ENCODE results near the gene BCL7B.
A peak's percentile ranks its signal among the peaks of the same experiment; 100 is the strongest.
"Not testable (repeated sequence)": the region's sequence is repeated elsewhere in the genome, so short reads cannot be mapped to it uniquely, and the experiment has no call there.

Gene BCL7B

DNA sequence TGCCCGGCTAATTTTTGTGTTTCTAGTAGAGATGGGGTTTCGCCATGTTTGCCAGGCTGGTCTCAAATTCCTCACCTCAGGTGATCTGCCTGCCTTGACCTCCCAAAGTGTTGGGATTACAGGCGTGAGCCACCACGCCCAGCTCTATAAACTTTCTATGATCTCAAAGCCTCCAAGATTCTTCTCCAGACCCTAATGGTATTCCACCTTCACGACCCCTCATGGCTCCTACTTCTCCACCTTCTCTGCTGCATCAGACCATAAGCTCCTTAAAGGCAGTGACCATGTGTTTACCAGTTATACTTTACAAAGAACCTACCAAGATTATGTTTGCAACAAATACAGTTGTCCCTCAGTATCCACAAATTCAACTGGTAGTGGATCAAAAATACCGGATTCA is 25.3 kb downstream of the BCL7B start:
- Mint-ChIP-seq H3K27me3 (ENCODE audit: low read depth) (no peaks in the 10 kb centered on the region), H3K9me3 (no peaks in the 10 kb centered on the region), H3K4me1 (ENCODE audit: low read depth) (peaks cover 4% of the 10 kb centered on the region), H3K36me3 (ENCODE audit: low read depth) (peaks cover 12% of the 10 kb centered on the region), H3K27ac (no peak overlapping the region), H3K4me3 (no peak overlapping the region)

DNA sequence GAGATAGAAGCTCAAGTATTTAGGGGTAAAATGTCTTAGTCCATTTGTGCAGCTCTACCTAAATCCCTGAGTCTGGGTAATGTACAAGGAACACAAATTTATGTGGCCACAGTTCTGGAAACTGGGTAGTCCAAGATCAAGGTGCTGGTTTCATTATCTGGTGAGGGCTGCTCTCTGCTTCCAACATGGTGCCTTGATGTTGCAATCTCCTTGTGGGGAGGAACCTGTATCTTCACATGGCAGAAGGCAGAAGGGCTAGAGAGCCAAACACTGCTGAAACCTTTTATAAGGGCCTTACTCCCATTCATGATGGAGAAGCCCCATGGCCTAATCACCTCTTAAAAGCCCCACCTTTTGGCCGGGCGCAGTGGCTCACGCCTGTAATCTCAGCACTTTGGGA is 26.7 kb downstream of the BCL7B start:
- no peak overlapping the region for H3K4me3 Mint-ChIP-seq
- peaks cover 9% of the 10 kb centered on the region for H3K4me1 Mint-ChIP-seq (ENCODE audit: low read depth)
- no peak overlapping the region for H3K27ac Mint-ChIP-seq
- H3K27me3 Mint-ChIP-seq (ENCODE audit: low read depth) = no peaks in the 10 kb centered on the region
- H3K9me3 Mint-ChIP-seq = no peaks in the 10 kb centered on the region
- peaks cover 6% of the 10 kb centered on the region for H3K36me3 Mint-ChIP-seq (ENCODE audit: low read depth)

DNA sequence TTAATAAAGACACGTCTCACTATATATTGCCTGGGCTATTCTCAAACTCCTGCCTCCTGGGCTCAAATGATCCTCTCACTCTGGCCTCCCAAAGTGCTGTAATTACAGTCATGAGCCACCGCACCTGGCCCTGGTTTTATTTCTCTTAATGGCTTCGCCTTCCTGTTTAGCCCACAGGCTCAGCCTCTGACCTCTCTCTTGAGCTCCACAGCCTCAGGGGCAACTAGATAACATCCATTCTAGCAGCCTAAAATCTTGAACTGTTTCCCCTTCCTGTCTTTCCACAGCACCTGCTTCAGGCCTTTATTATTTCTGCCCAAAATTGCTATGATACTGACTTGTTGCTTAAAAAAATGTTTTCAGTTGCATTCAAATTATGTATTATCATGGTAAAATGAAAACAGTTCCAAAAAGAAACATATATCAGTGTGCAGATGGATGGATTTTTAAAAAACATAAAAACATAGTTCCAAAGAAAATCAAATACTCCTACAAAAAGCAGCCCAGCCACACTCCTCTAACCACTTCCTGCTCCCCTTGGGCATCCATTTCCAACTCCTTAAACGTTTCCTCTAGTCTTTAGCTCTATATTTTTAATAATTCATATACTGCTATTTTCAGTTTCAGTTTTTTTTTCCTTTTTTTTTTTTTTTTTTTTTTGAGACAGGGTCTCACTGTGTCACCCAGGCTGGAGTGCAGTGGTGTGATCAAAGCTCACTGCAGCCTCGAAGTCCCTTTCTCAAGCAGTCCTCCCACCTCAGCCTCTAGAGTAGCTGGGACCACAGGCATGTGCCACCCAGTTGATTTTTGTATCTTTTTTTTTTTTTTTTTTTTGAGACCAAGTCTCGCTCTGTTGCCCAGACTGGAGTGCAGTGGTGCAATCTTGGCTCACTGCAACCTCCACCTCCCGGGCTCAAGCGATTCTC is 30.3 kb downstream of the BCL7B start:
- H3K4me1 Mint-ChIP-seq (ENCODE audit: low read depth) = peaks cover 25% of the 10 kb centered on the region
- H3K9me3 Mint-ChIP-seq = no peaks in the 10 kb centered on the region
- peaks cover 2% of the 10 kb centered on the region for H3K36me3 Mint-ChIP-seq (ENCODE audit: low read depth)
- no peaks in the 10 kb centered on the region for H3K27me3 Mint-ChIP-seq (ENCODE audit: low read depth)
- peak overlapping the region; percentile 64 for H3K4me3 Mint-ChIP-seq
- H3K27ac Mint-ChIP-seq = peak overlapping the region; percentile 76

DNA sequence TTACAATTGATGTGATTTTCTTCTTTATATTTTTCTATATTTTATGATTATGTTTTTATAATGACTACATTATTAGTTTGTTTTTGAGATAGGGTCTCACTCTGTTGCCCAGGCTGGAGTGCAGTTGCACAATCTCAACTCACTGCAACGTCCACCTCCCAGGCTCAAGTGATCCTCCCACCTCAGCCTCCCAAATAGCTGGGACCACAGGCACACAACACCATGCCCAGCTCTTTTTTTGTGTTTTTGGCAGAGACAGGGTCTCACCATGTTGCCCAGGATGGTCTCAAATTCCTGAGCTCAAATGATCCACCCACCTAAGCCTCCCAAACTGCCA is 31.4 kb downstream of the BCL7B start:
- not testable (repeated sequence) for H3K9me3 Mint-ChIP-seq

DNA sequence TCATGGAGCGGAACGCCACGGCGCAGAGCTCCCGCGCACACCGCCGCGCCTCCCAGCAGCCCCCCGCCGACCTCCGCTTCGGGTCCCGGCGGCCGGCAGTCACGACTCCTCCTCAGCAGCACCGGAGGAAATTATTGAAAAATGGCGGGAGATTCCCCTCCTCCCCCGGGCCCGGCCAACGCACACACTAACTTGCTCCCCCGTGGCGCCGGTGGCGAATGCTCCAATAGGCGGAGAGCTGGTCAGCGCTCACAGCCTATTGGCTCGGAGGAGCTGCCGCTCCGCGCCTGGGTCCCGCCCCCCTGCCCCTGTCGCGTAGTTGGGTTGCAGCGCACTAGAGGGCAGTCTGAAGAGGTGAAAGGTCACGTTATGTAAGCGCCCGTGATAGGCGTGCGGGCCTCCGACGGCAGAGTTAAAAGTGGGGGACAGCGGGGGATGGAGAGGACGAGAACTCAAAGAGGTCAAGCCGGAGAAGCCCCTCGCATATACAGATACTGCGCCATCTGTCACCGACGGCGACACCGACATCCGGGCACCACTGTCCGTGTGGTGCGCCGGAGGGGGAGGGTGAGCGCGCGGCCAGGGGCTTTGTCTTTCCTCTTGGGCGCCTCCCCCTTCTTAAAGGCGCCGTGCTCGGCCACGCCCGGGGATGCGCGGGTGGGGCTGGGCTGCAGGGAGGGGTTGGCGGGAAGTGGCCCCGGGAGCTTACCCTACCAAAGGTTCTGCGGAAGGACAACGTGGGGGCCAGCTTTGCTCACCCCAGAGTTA is 35.2 kb downstream of the BCL7B start, which contains the start of gene BAZ1B:
TSS of gene BAZ1B (minus strand) at position 189 of the 768 bp plus-strand sequence. CDS start 360 bp downstream, outside the sequence.
- Mint-ChIP-seq H3K4me3 (peak within 1 kb of the TSS; percentile 96), H3K36me3 (ENCODE audit: low read depth) (peaks cover 27% of the 10 kb centered on the region), H3K27me3 (ENCODE audit: low read depth) (no peaks in the 10 kb centered on the region), H3K9me3 (no peaks in the 10 kb centered on the region), H3K27ac (peak within 1 kb of the TSS; percentile 98), H3K4me1 (ENCODE audit: low read depth) (peaks cover 52% of the 10 kb centered on the region)

More for the DNA sequence above, 31.4 kb downstream of the BCL7B start:
- H3K36me3 Mint-ChIP-seq (ENCODE audit: low read depth); H3K27me3 Mint-ChIP-seq (ENCODE audit: low read depth): not testable (repeated sequence)
- peak overlapping the region; percentile 64 for H3K4me3 Mint-ChIP-seq
- peaks cover 25% of the 10 kb centered on the region for H3K4me1 Mint-ChIP-seq (ENCODE audit: low read depth)
- H3K27ac Mint-ChIP-seq = peak overlapping the region; percentile 51

DNA sequence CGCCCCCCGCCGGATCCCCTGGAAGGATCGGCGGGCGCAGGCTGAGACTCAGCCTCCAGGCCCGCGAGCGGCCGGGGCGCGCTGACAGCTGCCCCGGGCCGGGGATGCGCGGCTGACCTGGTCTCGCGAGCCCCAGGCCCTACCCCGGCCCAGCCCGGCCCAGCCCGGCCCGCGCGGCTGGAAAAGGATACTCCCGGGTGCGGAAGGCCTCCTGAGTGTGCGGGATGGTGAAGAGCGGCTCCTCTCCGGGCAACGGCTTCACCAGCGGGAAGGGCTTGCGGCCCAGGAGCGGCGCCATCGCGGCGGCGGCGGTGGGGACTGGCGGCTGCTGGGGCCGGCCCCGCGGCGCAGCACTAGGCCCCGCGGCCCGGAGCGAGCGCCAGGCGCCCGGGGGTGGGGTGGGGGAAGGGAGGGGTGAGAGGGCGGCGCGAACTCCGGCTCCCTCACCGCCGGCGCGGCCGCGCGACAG is 35.8 kb downstream of the BCL7B start:
- Mint-ChIP-seq H3K9me3 (no peaks in the 10 kb centered on the region), H3K27me3 (ENCODE audit: low read depth) (no peaks in the 10 kb centered on the region), H3K36me3 (ENCODE audit: low read depth) (peaks cover 29% of the 10 kb centered on the region), H3K4me3 (no peak overlapping the region), H3K27ac (no peak overlapping the region), H3K4me1 (ENCODE audit: low read depth) (peaks cover 49% of the 10 kb centered on the region)

DNA sequence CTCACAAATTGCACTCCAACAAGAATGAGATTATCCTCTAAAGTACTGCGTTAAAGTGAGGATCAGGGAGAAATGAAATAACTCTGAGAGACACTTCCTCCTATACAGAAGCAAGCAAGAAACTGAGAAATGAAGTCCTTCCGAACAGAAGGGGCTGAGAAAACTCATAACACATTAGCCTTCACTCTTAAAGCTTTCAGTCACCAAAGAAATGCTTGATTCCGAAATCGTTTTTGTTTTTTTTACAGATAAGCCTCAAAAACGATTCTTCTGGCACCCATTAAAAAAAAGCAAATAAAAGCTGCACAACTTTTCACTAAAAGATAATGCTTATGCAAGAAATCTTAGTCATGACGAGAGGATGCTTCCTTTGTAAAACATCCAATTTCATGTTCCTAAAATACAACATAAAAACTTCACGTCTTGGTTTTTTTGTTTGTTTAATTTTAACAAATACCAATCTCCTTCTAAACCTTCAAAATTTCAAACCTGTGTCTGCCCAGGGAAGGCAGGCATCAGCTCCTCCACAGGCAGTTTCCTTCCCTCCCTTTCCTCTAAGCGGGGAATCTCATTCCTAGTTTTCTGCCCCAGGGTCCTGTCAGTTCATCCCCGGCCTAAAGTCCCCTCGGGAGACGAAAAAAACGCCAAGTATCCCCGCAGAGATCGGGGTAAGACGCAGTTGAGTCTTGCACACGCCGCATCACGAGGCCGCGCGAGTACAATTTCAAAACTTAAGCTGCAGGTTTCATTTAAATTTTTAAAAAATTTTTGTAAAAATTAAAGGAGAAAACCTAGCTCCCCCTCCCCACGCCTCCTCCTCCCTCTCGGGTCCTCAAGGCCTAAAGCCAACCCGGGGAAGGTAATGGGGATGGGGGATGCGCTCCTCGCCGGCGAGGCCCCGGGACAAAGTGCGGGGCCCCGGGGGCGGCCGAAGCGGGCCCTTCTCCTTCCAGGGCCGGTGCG is 36.5 kb downstream of the BCL7B start:
- no peaks in the 10 kb centered on the region for H3K9me3 Mint-ChIP-seq
- no peaks in the 10 kb centered on the region for H3K27me3 Mint-ChIP-seq (ENCODE audit: low read depth)
- H3K27ac Mint-ChIP-seq = peak overlapping the region; percentile 83
- peaks cover 29% of the 10 kb centered on the region for H3K36me3 Mint-ChIP-seq (ENCODE audit: low read depth)
- H3K4me1 Mint-ChIP-seq (ENCODE audit: low read depth) = peaks cover 49% of the 10 kb centered on the region
- peak overlapping the region; percentile 96 for H3K4me3 Mint-ChIP-seq

DNA sequence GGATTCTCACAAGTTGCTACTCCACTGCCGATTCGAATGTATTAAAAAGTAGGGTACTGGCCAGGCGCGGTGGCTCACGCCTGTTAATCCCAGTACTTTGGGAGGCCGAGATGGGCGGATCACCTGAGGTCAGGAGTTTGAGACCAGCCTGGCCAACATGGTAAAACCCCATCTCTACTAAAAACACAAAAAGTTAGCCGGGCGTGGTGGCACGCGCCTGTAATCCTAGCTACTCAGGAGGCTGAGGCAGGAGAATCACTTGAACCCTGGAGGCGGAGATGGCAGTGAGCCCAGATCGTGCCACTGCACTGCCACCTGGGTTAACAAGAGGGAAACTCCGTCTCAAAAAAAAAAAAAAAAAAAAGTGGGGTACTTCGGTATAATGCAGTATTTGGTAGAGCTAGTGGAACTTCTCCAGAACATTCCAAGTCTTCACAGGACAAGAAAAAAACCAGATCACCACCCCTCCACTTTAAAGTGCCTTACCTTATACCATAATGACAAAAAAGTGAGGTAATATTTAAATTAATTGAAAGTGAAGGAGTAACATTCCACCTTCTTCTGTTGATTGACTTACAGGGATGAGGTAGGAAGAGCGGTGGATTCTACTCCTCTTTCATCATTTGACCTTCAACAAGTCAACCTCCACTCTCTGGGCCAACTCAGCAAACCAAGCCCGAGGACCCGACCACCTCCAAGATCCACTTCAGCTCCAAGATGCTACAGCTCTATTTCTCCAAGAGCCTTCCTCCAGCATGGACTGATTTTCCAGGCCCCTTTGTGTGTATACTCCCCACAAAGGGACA is 37.4 kb downstream of the BCL7B start:
- Mint-ChIP-seq H3K4me3 (peak overlapping the region; percentile 96), H3K27ac (peak overlapping the region; percentile 83), H3K4me1 (ENCODE audit: low read depth) (peaks cover 44% of the 10 kb centered on the region), H3K27me3 (ENCODE audit: low read depth) (no peaks in the 10 kb centered on the region), H3K36me3 (ENCODE audit: low read depth) (peaks cover 31% of the 10 kb centered on the region), H3K9me3 (no peaks in the 10 kb centered on the region)

DNA sequence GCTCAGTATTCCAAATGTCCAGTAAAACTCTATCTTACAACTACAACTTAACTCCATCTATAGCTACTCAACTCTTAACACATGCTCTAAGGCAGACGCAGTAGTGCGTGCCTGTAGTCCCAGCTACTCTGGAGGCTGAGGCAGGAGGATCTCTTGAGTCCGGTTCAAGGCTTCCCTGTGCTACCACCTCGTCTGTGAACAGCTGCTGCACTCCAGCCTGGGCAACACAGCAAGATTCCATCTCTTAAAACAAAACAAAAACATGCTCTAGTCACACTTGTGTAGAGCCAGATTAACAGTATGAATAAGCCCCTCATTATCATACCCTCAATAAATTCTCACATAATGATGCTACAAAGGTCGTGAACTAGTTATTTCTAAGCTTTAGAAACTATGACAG is 39.0 kb downstream of the BCL7B start:
- peak overlapping the region; percentile 96 for H3K4me3 Mint-ChIP-seq
- peak overlapping the region; percentile 8 for H3K27ac Mint-ChIP-seq
- no peaks in the 10 kb centered on the region for H3K9me3 Mint-ChIP-seq
- peaks cover 38% of the 10 kb centered on the region for H3K36me3 Mint-ChIP-seq (ENCODE audit: low read depth)
- H3K27me3 Mint-ChIP-seq (ENCODE audit: low read depth) = no peaks in the 10 kb centered on the region
- peaks cover 42% of the 10 kb centered on the region for H3K4me1 Mint-ChIP-seq (ENCODE audit: low read depth)

DNA sequence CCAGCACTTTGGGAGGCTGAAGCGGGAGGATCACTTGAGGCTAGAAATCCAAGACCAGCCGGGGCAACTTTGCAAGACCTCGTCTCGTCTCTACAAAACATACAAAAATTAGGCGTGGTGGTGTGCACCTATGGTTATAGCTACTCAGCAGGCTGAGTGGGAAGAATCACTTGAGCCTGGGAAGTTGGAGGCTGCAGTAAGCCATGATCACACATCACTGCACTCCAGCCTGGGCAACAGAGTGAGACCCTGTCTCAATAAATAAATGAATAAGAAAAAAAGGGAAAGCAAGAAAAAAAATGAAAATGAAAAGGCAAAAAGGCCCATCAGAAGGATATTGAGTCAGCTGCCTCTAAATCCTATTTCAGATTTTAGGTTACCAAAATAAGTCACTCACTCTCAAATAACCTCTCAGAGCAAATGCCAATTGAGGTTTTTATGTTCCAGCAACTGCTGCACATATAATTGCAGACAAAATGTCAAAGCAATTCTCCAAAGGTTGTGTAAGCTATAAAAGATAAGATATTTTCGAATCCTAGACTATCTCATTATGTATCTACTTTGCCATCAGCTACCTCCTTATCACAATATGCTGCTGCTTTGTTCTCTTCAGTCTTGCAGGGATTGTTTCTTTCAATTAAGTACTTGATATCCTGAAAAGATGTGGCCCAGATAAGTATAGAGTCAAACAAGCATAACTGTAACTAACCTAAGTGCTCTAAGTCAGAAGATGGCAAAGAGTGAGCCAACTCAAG is 40.1 kb downstream of the BCL7B start:
- Mint-ChIP-seq H3K4me1 (ENCODE audit: low read depth) (peaks cover 44% of the 10 kb centered on the region), H3K27me3 (ENCODE audit: low read depth) (no peaks in the 10 kb centered on the region), H3K36me3 (ENCODE audit: low read depth) (peaks cover 44% of the 10 kb centered on the region), H3K27ac (no peak overlapping the region), H3K9me3 (no peaks in the 10 kb centered on the region), H3K4me3 (no peak overlapping the region)

DNA sequence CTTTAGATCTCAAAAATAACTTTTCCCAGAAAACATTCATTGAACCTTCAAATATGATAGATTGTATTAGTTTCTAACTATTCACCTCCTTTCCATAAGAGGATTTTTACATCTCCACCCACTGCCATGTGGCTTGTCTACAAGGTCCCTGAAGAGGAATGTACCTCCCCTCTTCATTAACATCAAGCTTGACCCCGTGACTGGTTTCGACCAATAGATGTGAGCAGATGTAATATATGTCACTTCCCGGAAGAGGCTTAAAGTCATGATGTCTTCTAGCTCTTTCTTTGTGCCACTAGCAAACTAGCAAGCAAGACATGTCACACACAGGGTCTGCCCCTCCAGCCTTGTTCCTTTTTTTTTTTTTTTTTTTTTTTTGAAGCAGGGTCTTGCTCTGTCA is 42.3 kb downstream of the BCL7B start:
- peak overlapping the region; percentile 11 for H3K27ac Mint-ChIP-seq
- H3K27me3 Mint-ChIP-seq (ENCODE audit: low read depth) = no peaks in the 10 kb centered on the region
- H3K4me1 Mint-ChIP-seq (ENCODE audit: low read depth) = peaks cover 39% of the 10 kb centered on the region
- H3K9me3 Mint-ChIP-seq = no peaks in the 10 kb centered on the region
- H3K4me3 Mint-ChIP-seq = no peak overlapping the region
- H3K36me3 Mint-ChIP-seq (ENCODE audit: low read depth) = peaks cover 40% of the 10 kb centered on the region

DNA sequence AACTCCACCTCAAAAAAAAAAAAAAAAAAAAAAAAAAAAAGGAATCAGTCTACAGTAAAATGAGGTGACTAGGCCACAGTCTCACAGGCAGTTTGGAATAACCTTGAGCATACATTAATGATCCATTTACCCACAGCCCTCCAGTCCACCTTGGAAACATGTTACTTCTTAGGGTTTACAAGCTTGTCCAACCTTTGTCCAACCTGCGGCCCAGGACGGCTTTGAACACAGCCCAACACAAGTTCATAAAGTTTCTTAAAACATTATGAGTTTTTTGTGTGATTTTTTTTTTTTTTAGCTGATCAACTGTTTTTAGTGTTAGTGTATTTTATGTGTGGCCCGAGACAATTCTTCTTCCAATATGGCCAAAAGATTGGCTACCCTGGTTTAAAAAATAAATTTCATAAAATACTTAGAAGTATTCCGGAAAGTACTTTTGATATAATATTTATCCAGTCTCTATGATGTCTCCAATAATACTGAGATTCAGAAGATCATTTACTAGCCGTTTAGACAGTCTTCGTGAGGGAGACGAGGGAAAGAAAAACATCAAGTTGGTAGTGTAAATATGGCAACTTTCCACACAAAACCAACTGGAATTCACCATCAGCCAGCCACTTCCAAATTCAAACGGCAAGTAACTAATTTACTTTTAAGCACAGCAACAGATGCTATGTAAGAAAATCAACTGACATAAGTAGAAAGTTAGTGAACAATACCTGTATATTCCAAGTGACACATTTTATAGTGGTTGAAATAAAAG is 45.3 kb downstream of the BCL7B start:
- Mint-ChIP-seq H3K4me1 (ENCODE audit: low read depth) (peaks cover 17% of the 10 kb centered on the region), H3K9me3 (no peaks in the 10 kb centered on the region), H3K27ac (no peak overlapping the region), H3K27me3 (ENCODE audit: low read depth) (no peaks in the 10 kb centered on the region), H3K36me3 (ENCODE audit: low read depth) (peaks cover 31% of the 10 kb centered on the region), H3K4me3 (no peak overlapping the region)
